WTC11 (cell line): ENCODE measurements around the gene CDKN3. TPM values are rescaled to one million over a fixed set of nuclear protein-coding genes. Genes with fewer than 3 reads are reported as not detected.
"Not testable (repeated sequence)": the region's sequence is repeated elsewhere in the genome, so short reads cannot be mapped to it uniquely, and the experiment has no call there.

Experiments
- ATAC-seq: fragments of 200-7000 bp; cut with Tn5 transposase; 2 replicates; pipeline ENCODE4 v1.10.0; 2021; ENCODE audit warnings: mild to moderate bottlenecking, moderate library complexity
- CTCF ChIA-PET: fragments of 300-600 bp; sonication (Branson Sonifier 250); formaldehyde crosslinking; loops from one replicate; lab custom pipeline; 2021; ENCODE audit warnings: antibody characterized with exemption; lab: Charles Lee
- POLR2A ChIA-PET: fragments of 350-600 bp; sonication (Branson Sonifier 250); formaldehyde crosslinking; loops from one replicate; lab custom pipeline; 2021; ENCODE audit warnings: antibody characterized with exemption; lab: Charles Lee
- DNase-seq: peaks from one replicate; pipeline ENCODE4 v3.0.0; 2021; ENCODE audit warnings: low spot score
- H3K27ac Mint-ChIP-seq: 2 replicates; pipeline ENCODE4 v1.8.0; 2021; ENCODE audit warnings: mixed read lengths
- H3K27me3 Mint-ChIP-seq: 2 replicates; pipeline ENCODE4 v1.8.0; 2021; ENCODE audit warnings: low read depth, mild to moderate bottlenecking, moderate library complexity, mixed read lengths
- H3K36me3 Mint-ChIP-seq: 2 replicates; pipeline ENCODE4 v1.8.0; 2021; ENCODE audit warnings: mixed read lengths
- H3K4me1 Mint-ChIP-seq: 2 replicates; pipeline ENCODE4 v1.8.0; 2022; ENCODE audit warnings: mixed read lengths
- H3K4me3 Mint-ChIP-seq: 2 replicates; pipeline ENCODE4 v1.8.0; 2021; ENCODE audit warnings: mild to moderate bottlenecking, moderate library complexity, mixed read lengths
- H3K9me3 Mint-ChIP-seq: 2 replicates; pipeline ENCODE4 v1.8.0; 2021; ENCODE audit warnings: mixed read lengths
- ATF1 ChIP-seq: sonication (generic); formaldehyde crosslinking; IDR thresholded peaks from 2 replicates; pipeline ENCODE4 v1.8.1; 2023; ENCODE audit warnings: mild to moderate bottlenecking, moderate library complexity, missing genetic modification reagents
- ETV6 ChIP-seq: sonication (generic); formaldehyde crosslinking; IDR thresholded peaks from 2 replicates; pipeline ENCODE4 v1.8.1; 2022; ENCODE audit warnings: mild to moderate bottlenecking, missing genetic modification reagents
- FOXJ3 ChIP-seq: sonication (generic); formaldehyde crosslinking; IDR thresholded peaks from 2 replicates; pipeline ENCODE4 v1.9.0; 2021; ENCODE audit warnings: missing genetic modification reagents, mild to moderate bottlenecking, borderline replicate concordance
- FOXP1 ChIP-seq: sonication (generic); formaldehyde crosslinking; IDR thresholded peaks from 2 replicates; pipeline ENCODE4 v1.8.0; 2022; ENCODE audit warnings: missing genetic modification reagents, mild to moderate bottlenecking, moderate library complexity, borderline replicate concordance
- GABPB1 ChIP-seq: sonication (generic); formaldehyde crosslinking; IDR thresholded peaks from 2 replicates; pipeline ENCODE4 v1.8.1; 2023; ENCODE audit warnings: mild to moderate bottlenecking, missing genetic modification reagents
- JAZF1 ChIP-seq: fragments of 250-450 bp; sonication (Bioruptor Pico); IDR thresholded peaks from 2 replicates; pipeline ENCODE4 v1.9.0; 2021; ENCODE audit warnings: moderate library complexity, mild to moderate bottlenecking, inconsistent platforms
- MXD4 ChIP-seq: fragments of 250-450 bp; sonication (Bioruptor Pico); IDR thresholded peaks from 2 replicates; pipeline ENCODE4 v1.8.0; 2021; ENCODE audit warnings: mild to moderate bottlenecking, moderate library complexity, borderline replicate concordance
- PRRX2 ChIP-seq: fragments of 250-450 bp; sonication (Bioruptor Pico); IDR thresholded peaks from 2 replicates; pipeline ENCODE4 v1.8.0; 2021; ENCODE audit warnings: mild to moderate bottlenecking
- SMAD4 ChIP-seq: sonication (generic); formaldehyde crosslinking; IDR thresholded peaks from 2 replicates; pipeline ENCODE4 v1.8.0; 2022; ENCODE audit warnings: mild to moderate bottlenecking, missing genetic modification reagents
- USF2 ChIP-seq: sonication (generic); formaldehyde crosslinking; IDR thresholded peaks from 2 replicates; pipeline ENCODE4 v1.8.1; 2023; ENCODE audit warnings: mild to moderate bottlenecking, missing genetic modification reagents, moderate library complexity
- ZNF138 ChIP-seq: sonication (generic); formaldehyde crosslinking; conservative IDR thresholded peaks from 2 replicates; pipeline ENCODE4 v1.8.1; 2022; ENCODE audit warnings: mild to moderate bottlenecking, moderate library complexity, missing genetic modification reagents
- total RNA-seq: library from RNA; stranded (reverse); gene quantifications from 3 replicates; pipeline ENCODE4 v1.2.3, GENCODE V29; 2021
- TF ChIP-seq, protein P1 (sequence below): sonication (generic); formaldehyde crosslinking; IDR thresholded peaks from 2 replicates; pipeline ENCODE4 v1.8.0; 2022; ENCODE audit warnings: missing genetic modification reagents

CDKN3 gene
- total RNA-seq, 1 experiment from 2014 or later, result 55.4 TPM

- Mint-ChIP-seq H3K27me3 (no peaks in the 10 kb centered on the region), H3K36me3 (no peaks in the 10 kb centered on the region), H3K4me1 (peaks cover 55% of the 10 kb centered on the region), H3K27ac (no peak overlapping the region), H3K4me3 (no peak overlapping the region), H3K9me3 (no peaks in the 10 kb centered on the region)
- CTCF ChIA-PET, result interaction anchor here (0.8 to 2.9 kb wide), 4 partner anchors 22 to 196 kb away, joined by 3 to 13 read pairs (median 4); partner anchors contain the start of genes CDKN3 and SAMD4A
- TF ChIP-seq FOXJ3 (CRISPR knock-in tag) (no peak), USF2 (CRISPR knock-in tag) (no peak), SMAD4 (CRISPR knock-in tag) (no peak)
- TF ChIP-seq, protein P1, sequence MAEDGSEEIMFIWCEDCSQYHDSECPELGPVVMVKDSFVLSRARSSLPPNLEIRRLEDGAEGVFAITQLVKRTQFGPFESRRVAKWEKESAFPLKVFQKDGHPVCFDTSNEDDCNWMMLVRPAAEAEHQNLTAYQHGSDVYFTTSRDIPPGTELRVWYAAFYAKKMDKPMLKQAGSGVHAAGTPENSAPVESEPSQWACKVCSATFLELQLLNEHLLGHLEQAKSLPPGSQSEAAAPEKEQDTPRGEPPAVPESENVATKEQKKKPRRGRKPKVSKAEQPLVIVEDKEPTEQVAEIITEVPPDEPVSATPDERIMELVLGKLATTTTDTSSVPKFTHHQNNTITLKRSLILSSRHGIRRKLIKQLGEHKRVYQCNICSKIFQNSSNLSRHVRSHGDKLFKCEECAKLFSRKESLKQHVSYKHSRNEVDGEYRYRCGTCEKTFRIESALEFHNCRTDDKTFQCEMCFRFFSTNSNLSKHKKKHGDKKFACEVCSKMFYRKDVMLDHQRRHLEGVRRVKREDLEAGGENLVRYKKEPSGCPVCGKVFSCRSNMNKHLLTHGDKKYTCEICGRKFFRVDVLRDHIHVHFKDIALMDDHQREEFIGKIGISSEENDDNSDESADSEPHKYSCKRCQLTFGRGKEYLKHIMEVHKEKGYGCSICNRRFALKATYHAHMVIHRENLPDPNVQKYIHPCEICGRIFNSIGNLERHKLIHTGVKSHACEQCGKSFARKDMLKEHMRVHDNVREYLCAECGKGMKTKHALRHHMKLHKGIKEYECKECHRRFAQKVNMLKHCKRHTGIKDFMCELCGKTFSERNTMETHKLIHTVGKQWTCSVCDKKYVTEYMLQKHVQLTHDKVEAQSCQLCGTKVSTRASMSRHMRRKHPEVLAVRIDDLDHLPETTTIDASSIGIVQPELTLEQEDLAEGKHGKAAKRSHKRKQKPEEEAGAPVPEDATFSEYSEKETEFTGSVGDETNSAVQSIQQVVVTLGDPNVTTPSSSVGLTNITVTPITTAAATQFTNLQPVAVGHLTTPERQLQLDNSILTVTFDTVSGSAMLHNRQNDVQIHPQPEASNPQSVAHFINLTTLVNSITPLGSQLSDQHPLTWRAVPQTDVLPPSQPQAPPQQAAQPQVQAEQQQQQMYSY, result peak; percentile 55; the same call in 1 of the 2 replicates
- POLR2A ChIA-PET, result interaction anchor here (0.8 kb wide), 1 partner anchor 9 kb away, joined by 3 read pairs; no protein-coding TSS in a partner anchor
- DNase-seq, result no peak
- ATAC-seq, result peak; percentile 15
These were observed 26.2 kb upstream of the CDKN3 start for GRCh38 chr14:54370323-54371198.

GRCh38 chr14:54374117-54374884 is 22.5 kb upstream of the CDKN3 start:
- CTCF ChIA-PET, result interaction anchor here (0.9 to 1.8 kb wide), 4 partner anchors 8 to 46 kb away, joined by 3 to 7 read pairs (median 6); partner anchors contain the start of gene CDKN3
- ATAC-seq, result no peak
- TF ChIP-seq ZNF138 (CRISPR knock-in tag), result no peak
- no peak for TF ChIP-seq FOXP1 (CRISPR knock-in tag)
- TF ChIP-seq ETV6 (CRISPR knock-in tag), result no peak
- no peak for TF ChIP-seq ATF1 (CRISPR knock-in tag)
- TF ChIP-seq JAZF1, result no peak
- TF ChIP-seq PRRX2 (CRISPR knock-in tag), result no peak
- TF ChIP-seq MXD4, result no peak
- TF ChIP-seq GABPB1 (CRISPR knock-in tag), result no peak
- no peak for TF ChIP-seq SMAD4 (CRISPR knock-in tag)
- TF ChIP-seq, all 79 proteins: peak for 0
- no peaks in the 10 kb centered on the region for H3K27me3 Mint-ChIP-seq
- H3K9me3 Mint-ChIP-seq, result no peaks in the 10 kb centered on the region
- no peak for DNase-seq
- POLR2A ChIA-PET, result no interaction called here
- peaks cover 50% of the 10 kb centered on the region for H3K4me1 Mint-ChIP-seq
- H3K4me3 Mint-ChIP-seq, result no peak overlapping the region
- no peak overlapping the region for H3K27ac Mint-ChIP-seq
- no peaks in the 10 kb centered on the region for H3K36me3 Mint-ChIP-seq

- no peak overlapping the region for H3K4me3 Mint-ChIP-seq
- POLR2A ChIA-PET, result interaction anchor here (1.5 kb wide), 1 partner anchor 19 kb away, joined by 5 read pairs; the partner anchor contains the start of gene CDKN3
- H3K27me3 Mint-ChIP-seq, result no peaks in the 10 kb centered on the region; the same call in 1 of the 2 replicates
- H3K36me3 Mint-ChIP-seq, result no peaks in the 10 kb centered on the region
- CTCF ChIA-PET, result interaction anchor here (1.4 to 1.8 kb wide), 2 partner anchors 11 to 19 kb away, joined by 5 to 6 read pairs; no protein-coding TSS in a partner anchor
- no peak for DNase-seq
- peak; percentile 89 for ATAC-seq
- no peak overlapping the region for H3K27ac Mint-ChIP-seq
- peaks cover 25% of the 10 kb centered on the region for H3K4me1 Mint-ChIP-seq
- H3K9me3 Mint-ChIP-seq, result no peaks in the 10 kb centered on the region
- TF ChIP-seq ZNF138 (CRISPR knock-in tag), result no peak
These were observed 19.3 kb upstream of the CDKN3 start for GRCh38 chr14:54377501-54377900.

- H3K27ac Mint-ChIP-seq, result not testable (repeated sequence)
- CTCF ChIA-PET, result interaction anchor here (1.8 kb wide), 1 partner anchor 12 kb away, joined by 6 read pairs; no protein-coding TSS in a partner anchor
These were observed 17.9 kb upstream of the CDKN3 start for GRCh38 chr14:54378893-54379292.

GRCh38 chr14:54380558-54380957 is 16.2 kb upstream of the CDKN3 start:
- ATAC-seq, H3K9me3 Mint-ChIP-seq, H3K4me3 Mint-ChIP-seq, H3K27ac Mint-ChIP-seq, DNase-seq, H3K36me3 Mint-ChIP-seq, POLR2A ChIA-PET, H3K27me3 Mint-ChIP-seq, CTCF ChIA-PET: not testable (repeated sequence)
- peaks cover 14% of the 10 kb centered on the region for H3K4me1 Mint-ChIP-seq

More at GRCh38 chr14:54378893-54379292, 17.9 kb upstream of the CDKN3 start:
- H3K9me3 Mint-ChIP-seq, DNase-seq, POLR2A ChIA-PET, H3K27me3 Mint-ChIP-seq, H3K4me3 Mint-ChIP-seq, H3K36me3 Mint-ChIP-seq, ATAC-seq: not testable (repeated sequence)
- peaks cover 24% of the 10 kb centered on the region for H3K4me1 Mint-ChIP-seq
